NCI-H1092 (cell line): ENCODE results near the gene SPATS2L.

ENCODE experiments used
- DNase-seq: peaks from one replicate; lab custom pipeline; 2025; lab: John Stamatoyannopoulos, UW

The SPATS2L gene

DNA sequence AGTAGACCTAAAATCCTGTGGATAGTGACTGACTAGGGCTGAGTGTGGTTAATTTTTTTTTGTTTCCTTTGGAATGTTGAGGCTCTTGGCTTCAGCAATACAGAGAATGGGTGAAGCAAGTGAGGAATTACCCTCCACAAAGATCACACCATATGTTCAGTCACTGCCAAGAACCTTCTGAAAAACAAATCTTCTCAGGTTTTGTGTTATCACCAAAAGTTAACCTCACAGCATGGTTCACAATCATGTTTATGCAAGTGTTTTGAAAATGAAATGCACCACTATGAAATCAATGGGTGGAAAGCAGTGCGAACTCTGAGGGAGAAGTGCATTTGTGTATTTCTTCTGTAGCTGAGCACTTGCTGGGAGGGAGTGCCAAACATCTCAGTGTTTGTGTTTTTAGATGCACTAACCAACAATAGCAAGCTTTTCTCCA is 44.4 kb downstream of the SPATS2L start:
- no peak for DNase-seq

DNA sequence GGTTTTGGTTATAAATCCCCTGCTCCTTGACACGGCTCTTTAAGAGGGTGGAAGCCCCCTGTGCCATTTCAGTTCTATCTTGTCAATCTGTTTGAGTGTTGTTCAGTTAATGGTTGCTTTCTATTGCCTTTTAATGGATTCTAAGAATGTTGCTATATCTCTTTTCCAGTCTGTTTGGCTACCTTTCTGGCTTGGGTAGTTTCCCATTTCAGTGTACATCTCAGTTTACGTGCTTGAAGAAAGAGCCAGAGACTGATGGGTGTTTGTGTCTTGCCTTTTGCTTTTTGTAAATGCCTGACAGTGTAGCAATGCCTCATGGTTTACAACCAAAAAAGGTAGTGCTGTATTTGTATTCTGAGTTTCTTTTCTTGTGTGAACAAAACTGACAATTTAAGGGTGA is 45.3 kb downstream of the SPATS2L start:
- DNase-seq, result no peak

- DNase-seq, result no peak
These were observed 46.1 kb downstream of the SPATS2L start for GRCh38 chr2:200352636-200353035.

- no peak for DNase-seq
These were observed 46.6 kb downstream of the SPATS2L start for GRCh38 chr2:200353120-200353519.

GRCh38 chr2:200353874-200354273 is 47.4 kb downstream of the SPATS2L start:
- no peak for DNase-seq

DNA sequence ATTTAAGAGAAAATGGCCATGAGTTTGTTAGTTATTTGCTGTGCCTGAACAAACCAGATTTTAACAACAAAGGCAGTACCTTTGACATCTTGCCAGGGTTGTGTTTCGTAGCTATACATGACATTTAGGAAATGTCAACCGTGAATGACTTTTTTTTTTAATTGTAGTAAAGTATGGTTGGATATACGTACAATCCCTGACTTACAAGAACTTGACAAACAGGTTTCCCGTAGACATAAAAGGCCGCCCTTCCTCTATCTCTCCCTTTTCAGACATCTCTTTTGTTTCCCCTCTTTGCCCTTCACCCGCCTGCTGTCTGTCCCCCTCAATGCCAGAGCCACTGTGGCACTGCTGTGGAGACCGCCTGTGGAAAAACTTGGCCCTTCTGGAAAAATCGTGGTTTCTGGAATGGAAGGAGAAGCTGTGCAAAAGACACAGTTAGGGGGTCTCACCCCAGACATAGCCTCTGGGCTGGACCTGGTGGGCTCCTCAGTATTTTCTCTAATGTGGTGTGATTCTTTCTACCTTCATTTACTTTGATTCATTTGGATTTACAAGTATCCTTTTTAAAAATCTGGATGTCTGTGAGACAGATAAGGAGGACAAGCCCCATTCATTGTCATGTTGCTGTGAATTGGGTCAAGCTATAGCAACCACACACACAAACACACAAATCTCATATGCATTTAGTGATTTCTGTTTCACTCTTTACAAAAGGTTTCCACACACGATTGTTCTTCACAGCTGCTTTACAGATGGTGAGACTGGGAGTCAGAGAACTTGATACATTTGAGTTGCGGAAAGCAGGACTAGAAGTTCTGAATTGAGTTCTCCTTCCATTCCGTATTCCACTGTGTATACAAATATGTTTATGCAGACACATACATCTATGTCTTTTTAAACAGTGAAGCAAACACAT is 48.6 kb downstream of the SPATS2L start:
- DNase-seq, result no peak

DNA sequence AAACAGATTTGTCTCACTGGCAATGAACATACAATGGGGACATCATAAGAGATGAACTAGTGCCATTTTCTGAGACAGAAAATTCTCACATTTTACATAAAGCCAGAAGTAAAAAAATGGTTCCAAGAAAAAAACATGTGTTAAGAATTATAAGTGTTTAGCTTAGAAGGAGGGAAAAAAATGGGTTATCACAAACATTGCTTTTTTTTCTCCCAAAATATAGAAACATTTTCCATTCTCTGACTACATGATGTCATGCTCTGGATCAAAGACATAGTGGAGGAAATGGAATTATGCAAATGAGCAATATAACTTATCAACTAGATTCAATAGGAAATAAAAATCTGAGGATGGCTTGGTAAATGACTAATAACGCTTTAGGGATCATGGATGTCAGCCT is 49.8 kb downstream of the SPATS2L start:
- no peak for DNase-seq

GRCh38 chr2:200356857-200357384 is 50.4 kb downstream of the SPATS2L start:
- no peak for DNase-seq

DNA sequence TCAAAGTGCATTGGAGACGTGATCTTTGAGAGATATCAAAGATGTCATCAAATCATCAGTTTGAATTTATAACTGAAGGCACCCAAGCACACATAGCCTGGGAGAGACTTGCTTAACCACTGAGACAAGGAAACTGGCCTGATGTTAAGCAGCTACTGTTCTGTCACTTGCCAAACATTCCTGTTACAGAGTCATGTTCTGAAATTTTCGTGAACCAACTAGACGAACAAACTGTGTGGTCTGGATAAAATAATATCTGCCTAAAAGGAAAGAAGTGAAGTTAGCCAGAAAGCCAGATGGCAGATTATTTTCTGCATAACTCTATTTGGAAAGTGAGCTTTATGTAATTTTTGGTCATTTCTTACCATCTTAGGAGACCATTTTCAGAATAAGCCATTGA is 51.4 kb downstream of the SPATS2L start:
- no peak for DNase-seq

DNA sequence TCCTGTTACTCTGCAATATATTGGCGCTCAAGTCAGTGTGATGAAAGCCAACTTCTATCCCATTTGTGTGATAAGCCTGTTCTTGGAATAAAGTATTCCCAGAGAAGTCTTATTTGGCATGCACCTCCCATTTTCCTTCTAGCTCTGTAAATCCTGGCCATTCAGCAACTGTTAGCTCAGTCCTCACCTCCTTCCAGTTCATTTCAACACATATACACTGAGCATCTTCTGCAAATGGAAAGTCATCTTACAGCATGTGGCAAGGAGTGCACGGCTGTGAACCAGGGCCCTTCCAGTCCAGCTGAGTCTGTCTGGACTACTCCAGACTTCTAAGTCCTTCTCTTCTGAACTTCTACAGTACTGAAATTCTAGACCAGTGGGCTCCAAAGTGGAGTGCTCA is 53.1 kb downstream of the SPATS2L start:
- no peak for DNase-seq

- DNase-seq, result no peak
These were observed 53.9 kb downstream of the SPATS2L start for GRCh38 chr2:200360364-200360763.

GRCh38 chr2:200362202-200362917 is 55.9 kb downstream of the SPATS2L start:
- no peak for DNase-seq

DNA sequence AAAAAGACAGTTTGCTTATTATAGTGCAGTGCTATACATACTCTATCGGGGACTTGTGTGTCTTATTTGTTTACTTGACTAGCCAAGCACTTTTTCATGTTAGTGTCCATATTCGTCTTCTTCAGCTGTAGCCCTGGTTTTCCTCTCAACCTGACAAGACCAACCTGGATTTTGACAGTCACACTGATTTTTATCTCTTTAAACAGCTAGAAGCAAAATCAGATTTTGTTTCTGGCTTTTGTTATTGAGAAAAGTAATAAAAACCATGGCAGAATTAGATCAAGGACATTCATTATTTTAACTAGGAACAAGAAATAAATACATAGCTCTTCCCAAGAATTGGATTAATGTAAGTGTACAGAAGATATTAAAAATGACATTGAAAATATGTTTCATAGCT is 56.8 kb downstream of the SPATS2L start:
- DNase-seq, result no peak

DNA sequence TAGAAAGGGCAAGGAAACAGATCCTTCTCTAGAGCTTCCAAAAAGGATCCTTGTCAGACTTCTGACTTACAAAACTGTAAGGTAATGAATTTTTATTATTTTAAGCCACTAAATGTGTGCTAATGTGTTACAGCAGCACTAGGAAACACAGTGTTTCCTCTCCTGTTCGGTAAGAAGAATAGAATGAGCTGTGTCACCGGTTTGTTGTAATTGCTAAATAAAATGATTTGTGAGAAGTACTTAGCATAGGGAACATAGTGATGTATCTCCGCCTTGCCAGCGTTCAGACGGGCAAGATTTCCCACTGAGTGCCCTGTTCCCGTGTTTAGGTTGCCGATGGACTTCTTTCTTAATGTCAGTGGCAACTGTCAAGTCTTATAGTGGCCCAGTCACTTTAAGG is 57.6 kb downstream of the SPATS2L start:
- no peak for DNase-seq

DNA sequence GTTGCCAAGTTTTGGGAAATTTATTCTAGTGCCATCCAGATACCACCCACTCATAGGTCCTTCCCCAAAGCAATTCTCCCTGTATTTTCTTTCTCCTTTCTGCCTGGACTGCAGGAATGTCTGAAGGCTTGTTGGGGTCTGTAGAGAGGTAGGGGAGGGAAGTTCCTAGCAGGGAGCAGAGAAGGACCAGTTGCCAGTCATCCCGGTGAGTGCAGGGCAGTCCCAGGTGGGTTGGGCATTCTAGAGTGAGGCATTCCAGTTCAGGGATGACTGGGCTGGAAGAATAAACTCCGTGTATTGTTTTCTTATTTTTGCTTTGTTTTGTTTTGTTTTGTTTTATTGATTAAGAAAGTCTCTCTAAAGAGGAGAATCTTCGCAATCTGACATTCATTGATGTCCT is 58.1 kb downstream of the SPATS2L start:
- no peak for DNase-seq

GRCh38 chr2:200365209-200365608 is 58.7 kb downstream of the SPATS2L start:
- DNase-seq, result no peak

GRCh38 chr2:200367155-200367554 is 60.7 kb downstream of the SPATS2L start:
- no peak for DNase-seq

DNA sequence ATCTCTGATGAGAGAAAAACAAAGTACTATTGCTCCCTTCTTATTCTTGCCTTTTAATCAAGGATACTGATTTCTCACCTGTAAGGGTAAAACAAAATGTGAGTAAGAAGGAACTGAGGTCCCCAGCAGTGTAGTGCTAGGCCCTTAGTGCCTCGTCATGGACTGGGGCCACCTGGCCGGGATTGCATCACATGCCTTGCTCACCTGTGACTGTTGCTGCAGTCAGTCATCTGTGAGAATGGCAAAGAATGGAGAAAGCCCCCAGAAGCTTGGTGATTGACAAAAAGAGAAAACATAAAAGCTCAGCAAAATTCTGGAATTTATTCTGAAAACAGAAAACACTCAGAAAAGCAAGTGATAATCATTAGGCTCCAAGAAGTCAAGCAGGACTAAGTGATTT is 63.4 kb downstream of the SPATS2L start:
- no peak for DNase-seq

DNA sequence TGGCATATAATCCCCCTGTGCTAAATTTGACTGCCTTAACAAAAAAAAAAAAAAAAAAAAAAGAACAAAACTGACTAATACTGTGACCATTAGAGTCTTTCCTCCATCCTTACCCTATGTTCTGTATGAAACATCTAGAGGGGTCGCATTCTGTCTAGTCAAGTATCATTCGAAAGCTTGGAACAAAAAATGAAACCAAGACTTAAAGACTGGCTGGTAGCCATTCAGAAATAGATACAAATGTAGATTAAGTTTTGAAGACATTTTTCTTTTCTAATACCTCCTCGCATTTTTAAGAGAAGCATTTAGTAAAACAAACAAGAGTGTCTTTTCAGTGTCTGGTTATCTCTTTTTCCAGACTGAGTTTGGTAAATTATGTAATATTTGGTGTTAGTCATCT is 66.7 kb downstream of the SPATS2L start:
- DNase-seq, result no peak

DNA sequence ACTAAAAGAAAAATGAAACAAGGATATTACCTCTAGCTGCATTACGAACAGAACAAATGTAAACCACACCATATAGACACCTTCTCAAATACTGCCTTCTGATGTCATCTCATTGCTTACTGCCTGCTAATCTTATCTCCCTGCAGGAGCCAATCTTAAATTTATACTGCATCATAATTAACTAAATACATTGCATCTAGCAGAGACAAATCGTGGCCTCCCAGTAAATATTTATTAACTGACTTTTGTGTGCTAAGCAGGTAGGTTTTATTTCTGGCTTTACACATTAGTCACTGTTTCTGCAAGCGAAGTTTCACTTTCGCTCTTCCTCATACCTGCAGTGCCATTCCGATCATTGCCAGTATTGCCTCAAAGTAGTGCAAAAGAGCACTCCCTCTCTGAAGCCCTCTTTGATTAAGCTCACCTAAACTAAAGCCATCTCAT is 67.5 kb downstream of the SPATS2L start:
- no peak for DNase-seq

DNA sequence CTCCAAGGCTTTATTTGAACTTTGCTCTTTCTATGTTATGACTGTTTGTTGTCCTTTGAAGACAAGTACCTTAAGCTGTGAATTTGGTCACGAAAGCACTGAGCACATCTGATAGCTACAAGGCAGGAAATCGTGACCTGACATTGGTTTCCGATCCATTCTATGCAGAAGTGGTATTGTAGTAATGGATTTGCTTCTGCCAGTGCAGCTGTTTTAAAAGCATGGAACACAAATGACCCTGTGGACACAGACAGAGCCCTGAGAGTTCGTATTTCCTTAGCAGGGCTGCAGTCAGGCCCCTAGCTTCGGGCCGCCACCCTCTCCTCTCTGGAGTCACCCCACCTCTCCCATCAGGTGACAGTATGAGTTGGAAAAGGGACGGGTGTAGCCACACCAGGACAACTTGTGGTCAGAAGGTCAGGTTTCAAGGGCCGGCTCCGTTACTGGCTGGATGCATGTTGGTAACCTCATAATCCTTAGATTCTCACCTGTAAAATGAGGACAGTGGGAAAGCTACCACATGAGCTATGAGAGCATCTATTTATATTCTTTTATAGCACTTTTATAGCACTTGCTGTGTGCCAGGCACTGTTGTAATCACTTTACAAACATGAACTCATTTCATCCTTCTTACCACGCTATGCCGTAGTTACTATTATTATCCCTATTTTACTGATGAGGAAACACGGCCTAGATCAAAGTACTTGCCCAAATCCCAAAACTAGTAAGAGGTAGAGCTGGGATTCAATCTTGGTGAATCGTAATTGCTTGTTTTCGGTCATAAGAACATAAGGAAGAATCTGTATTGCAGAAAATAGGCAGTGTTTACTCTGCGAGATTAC is 70.2 kb downstream of the SPATS2L start:
- no peak for DNase-seq
